Measurements from ENCODE around the gene PTPRR. TPM values are rescaled to one million over a fixed set of nuclear protein-coding genes. Genes with fewer than 3 reads are reported as not detected.

Gene PTPRR
- polyA plus RNA-seq, 3 donors = 0.58 to 0.68 (median 0.59) TPM

GRCh38 chr12:70605976-70606375 lies 314.6 kb downstream of the PTPRR start:
- no peak for DNase-seq

GRCh38 chr12:70604662-70605061 lies 315.9 kb downstream of the PTPRR start:
- DNase-seq = no peak

- no peak for DNase-seq
Observed at GRCh38 chr12:70603044-70603443, 317.5 kb downstream of the PTPRR start.

GRCh38 chr12:70598467-70599193 lies 321.9 kb downstream of the PTPRR start:
- DNase-seq = no peak

- no peak for DNase-seq
Observed at GRCh38 chr12:70592664-70593063, 327.9 kb downstream of the PTPRR start.

GRCh38 chr12:70590549-70591226 lies 329.9 kb downstream of the PTPRR start:
- DNase-seq = no peak

- DNase-seq = peak; percentile 48
Observed at GRCh38 chr12:70590051-70590450, 330.5 kb downstream of the PTPRR start.

Other genes with a start within 250 kb of the PTPRR start
- 10 to 100 TPM; 26.5 to 35.9 (median 33.5) TPM for gene TSPAN8, start 237.3 kb upstream of the PTPRR start, polyA plus RNA-seq (ENCODE audit: insufficient read length in 3 of 3)

Measured in renal pelvis (tissue), 4 donors.